ENCODE measurements around the gene DLAT. TPM values are rescaled to one million over a fixed set of nuclear protein-coding genes. Genes with fewer than 3 reads are reported as not detected.
"Not testable (repeated sequence)": the region's sequence is repeated elsewhere in the genome, so short reads cannot be mapped to it uniquely, and the experiment has no call there.

DLAT gene
- total RNA-seq, 1 donor from 2014 or later, result 16.6 TPM

DNA sequence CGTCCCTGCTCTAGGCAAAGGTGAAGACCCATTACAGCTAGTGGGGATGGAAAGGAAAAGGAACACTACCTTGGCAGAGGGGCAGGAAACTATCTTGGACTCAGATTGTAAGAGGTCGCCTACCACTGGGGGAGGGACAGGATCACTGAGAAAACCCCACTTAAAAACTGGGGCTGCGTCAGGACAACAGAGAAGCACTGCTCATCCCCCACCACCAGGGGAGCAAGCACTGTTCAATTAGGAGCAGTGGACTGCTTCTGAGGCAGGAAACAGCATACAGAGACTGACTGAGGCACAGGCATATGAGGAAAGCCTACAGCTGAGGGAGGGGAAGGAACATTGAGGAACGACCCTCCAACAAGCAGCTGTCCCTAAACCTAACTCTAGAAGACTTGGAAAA, 20.8 kb upstream of the DLAT start:
- no peak for DNase-seq (ENCODE audit: low spot score)

DNA sequence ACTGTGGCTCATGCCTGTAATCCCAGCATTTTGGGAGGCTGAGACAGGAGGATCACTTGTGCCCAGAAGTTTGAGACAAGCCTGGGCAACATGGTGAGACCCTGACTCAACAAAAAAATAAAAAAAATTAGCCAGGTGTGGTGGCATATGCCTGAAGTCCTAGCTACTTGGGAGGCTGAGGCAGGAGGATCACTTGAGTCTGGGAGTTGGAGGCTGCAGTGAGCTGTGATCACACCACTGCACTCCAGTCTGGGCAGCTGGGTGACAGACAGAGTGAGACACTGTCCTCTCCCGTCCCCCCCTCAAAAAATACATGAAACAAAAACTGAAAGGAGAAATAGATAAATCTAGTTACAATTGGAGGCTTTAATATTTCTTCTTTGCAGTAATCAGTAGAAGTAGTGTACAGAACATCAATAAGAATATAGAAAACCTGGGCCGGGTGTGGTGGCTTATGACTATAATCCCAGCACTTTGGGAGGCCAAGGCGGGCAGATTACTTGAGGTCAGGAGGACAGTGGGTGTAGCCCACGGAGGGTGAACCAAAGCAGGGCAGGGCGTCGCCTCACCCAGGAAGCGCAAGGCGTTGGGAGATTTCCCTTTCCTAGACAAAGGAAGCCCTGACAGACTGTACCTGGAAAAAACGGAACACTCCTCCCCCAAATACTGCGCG, 19.6 kb upstream of the DLAT start:
- DNase-seq (ENCODE audit: low spot score), result no peak

DNA sequence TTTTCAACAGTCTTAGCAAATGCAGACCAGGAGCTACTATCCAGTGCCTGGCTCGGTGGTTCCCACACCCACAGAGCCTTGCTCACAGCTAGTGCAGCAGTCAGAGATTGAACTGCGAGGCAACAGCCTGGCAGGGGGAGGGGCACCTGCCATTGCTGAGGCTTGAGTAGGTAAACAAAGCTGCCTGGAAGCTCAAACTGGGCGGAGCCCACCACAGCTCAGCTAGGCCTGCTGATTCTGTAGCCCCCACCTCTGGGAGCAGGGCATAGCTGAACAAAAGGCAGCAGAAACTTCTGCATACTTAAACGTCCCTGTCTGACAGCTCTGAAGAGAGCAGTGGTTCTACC, 19.1 kb upstream of the DLAT start:
- DNase-seq (ENCODE audit: low spot score), result not testable (repeated sequence)

DNA sequence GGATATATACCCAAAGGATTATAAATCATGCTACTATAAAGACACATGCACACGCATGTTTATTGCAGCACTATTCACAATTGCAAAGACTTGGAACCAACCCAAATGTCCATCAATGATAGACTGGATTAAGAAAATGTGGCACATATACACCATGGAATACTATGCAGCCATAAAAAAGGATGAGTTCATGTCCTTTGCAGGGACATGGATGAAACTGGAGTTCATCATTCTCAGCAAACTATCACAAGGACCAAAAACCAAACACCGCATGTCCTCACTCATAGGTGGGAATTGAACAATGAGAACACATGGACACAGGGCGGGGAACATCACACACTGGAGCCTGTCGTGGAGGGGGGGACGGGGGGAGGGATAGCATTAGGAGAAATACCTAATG, 13.8 kb upstream of the DLAT start:
- not testable (repeated sequence) for DNase-seq (ENCODE audit: low spot score)

DNA sequence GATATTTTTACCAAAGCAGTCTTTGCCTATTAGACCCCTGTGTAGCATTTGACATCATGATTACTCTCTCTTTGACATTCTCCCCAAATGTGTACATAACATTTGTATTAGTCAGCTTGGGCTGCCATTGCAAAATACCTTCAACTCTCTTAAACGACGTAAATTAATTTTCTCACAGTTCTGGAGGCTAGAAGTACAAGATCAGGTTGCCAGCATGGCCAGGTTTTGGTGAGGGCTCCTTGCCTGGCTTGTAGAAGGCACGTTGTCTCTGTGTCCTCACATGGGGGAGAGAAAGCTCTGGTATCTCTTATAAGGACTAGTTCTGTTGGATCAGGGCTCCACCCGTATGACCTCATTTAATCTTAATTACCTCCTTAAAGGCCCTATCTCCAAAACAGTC, 12.3 kb upstream of the DLAT start:
- DNase-seq (ENCODE audit: low spot score), result no peak

DNA sequence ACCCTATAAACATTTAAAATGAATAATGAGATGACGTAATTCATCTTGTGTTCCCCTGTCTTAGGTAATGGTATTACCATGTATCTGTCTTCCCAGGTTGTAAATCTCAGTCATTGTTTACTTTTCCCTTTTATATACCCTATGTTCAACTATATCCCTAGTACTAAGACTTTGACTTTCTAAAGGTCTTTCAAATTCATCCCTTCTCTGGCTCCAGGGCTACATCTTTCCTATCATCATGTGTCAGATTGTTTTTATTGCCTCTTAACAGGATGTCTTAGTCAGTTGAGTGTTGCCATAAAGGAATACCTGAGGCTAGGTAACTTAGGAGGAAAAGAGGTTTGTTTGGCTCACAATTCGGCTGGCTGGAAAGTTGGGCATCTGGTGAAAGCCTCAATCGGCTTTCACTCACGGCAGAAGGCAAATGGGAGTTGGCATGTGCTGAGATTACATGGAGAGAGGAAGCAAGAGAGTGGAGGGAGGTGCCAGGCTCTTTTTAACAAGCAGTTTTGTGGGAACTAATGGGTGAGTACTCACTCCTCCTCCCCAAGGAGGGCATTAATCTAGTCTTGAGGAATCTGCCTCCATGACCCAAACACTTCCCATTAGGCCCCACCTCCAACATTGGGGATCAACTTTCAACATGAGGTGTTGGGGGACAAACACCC, 11.6 kb upstream of the DLAT start:
- no peak for DNase-seq (ENCODE audit: low spot score)

DNA sequence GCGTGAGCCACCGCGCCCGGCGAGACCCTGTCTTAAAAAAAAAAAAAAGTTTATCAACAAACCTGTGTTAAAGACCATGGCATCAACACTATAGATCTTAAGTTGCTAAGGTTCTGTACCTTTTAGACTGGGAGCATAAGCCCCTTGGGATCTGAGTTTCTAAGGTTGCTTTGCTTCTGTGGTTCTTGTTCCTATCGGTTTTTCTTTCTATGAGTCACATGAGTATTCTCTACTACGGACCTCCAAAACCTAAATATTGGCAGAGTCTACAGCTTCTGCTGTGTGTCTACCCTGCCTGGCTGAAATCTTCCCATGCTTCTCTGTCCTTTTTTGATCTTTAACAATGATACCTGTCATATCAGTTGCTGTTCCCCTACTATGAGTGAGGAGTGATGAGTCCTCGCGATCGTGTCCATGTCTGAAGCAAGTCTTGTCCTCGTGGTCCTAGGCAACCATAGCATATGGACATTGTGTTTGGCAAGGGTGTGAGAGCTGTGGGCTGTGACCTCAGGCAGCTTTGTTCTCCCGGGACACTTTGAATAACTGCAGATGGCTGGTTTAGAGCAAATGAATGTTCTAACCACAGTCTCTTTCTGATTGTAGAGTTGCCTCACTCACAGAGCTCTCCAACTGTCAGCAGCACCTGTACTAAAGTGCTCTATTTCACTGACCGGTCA, 9.0 kb upstream of the DLAT start:
- DNase-seq (ENCODE audit: low spot score), result no peak

DNA sequence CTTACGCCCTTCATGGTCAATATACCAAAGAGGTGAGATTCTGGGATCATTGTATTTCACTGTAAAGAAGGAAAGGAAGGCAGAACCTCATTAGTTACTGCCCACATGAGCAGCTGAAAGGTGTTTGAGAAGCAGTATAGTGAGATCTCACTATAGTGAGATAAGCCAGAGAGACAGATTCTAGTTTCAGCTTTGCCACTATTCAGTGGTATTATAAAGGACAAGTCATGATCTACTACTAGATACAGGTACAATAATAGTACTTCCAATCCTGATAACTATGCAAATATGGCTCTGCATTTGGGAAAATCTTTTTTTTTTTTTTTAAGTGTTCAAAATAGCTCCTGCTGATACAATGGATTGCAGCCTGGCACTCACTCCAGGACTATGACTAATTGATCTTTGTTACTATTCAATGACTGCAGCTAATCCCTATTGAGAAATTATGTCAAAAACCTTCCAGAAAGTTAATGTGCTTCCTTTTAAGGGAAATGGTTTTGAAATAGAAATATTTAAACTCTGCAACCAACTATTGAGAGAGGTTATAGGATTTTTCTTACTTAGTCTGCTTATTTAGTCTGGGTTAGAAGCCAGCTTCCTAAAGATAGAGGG, 8.3 kb upstream of the DLAT start:
- no peak for DNase-seq (ENCODE audit: low spot score)

DNA sequence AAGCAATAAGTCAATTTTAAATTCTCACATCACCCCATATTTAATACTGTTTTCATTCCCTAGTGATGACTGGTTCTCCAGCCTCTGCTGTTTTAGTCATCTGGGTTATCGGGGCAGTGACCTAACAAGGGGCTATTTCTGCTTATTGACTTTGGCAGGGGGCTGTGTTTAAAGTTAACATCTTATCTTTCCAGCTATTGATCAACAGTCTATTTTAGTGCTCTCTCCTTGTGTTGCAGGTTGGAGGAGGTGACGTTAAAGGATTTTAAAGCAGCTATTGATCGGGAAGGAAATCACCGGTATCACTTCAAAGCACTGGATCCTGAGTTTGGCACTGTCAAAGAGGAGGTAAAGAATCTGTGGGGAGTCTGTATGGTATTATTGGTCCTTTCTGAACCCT, 7.7 kb upstream of the DLAT start:
- no peak for DNase-seq (ENCODE audit: low spot score)

DNA sequence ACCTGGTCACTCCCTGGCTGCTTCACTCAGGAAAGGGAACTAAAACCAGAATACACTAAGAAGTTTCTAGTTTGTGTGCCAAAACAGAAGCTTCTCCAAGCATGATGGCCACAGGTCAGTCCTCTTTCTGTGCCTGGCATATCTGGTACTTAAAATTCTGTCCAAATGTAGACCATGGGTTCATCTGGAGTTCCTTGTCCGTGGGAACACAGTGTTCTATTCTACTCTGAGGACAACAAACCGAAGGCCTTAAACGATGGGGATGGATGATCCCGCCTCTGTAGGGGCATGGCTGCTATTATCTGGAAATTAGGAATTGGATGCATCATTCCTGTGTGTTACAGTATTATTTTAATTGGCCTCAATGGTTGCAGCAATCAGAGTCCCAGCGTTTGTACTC, 6.1 kb upstream of the DLAT start:
- no peak for DNase-seq (ENCODE audit: low spot score)

DNA sequence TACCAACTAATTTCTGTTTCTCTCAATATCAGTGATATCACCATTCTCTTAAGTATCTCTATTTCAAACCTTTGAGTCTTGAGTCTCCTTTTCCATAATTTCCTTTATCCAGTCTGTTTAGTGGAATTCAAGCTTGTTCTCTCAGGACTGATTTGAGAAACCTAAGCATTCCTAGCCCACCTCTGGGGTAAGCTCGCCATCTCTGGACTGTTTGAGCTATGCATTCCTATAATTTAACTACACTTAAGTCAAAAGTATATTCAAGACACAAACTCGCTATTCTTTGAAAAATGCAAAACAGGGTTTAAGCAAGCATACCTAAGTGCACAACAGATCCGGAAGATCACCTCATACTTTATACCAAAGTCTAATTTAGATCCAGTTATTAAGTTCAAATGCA, 2.1 kb upstream of the DLAT start:
- no peak for DNase-seq (ENCODE audit: low spot score)

DNA sequence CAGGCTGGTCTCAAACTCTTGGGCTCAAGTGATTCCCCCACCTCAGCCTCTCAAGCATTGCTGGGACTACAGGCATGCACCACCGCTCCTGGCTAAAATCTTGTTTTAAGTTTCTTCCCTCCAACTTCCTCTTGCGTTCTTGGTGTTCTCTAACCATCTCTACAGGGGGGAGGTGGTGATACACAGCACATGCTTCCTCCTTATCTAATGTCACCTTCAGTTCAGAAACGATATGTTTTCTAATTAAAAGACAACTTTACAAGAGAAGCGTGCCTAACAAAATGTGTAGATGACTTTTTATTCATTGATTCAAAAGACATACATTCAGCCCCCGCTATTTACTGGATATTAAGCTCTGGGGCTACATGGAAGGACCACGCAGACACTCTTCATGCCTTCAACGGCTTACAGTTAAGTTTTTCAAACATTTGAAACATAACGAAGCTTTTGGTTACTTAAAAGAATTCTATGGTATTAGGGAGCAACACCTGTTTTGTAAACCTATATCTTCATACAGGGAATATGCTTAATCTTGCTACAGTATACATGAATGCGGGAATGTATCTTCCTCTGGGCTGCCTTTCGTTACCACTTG, 933 bp upstream of the DLAT start:
- no peak for DNase-seq (ENCODE audit: low spot score)

DNA sequence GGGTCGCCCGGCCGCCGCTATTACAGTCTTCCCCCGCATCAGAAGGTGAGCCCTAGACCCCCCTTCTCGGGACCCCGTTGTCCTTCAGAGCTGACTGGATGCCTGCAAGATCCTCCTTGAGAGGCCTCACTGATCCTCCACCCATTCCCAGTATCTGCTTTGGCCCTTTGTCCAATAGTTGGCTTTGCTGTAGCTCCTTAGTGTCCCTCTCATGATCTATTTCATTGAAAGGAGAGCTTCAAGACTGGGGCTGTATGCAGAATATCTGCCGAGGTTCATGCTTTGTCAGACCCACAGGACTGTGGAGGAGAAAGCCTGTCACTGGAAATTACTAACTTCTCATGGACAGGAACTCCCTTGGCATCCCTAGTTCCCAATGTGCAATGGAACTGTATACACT, 499 bp downstream of the DLAT start:
- DNase-seq (ENCODE audit: low spot score), result no peak

DNA sequence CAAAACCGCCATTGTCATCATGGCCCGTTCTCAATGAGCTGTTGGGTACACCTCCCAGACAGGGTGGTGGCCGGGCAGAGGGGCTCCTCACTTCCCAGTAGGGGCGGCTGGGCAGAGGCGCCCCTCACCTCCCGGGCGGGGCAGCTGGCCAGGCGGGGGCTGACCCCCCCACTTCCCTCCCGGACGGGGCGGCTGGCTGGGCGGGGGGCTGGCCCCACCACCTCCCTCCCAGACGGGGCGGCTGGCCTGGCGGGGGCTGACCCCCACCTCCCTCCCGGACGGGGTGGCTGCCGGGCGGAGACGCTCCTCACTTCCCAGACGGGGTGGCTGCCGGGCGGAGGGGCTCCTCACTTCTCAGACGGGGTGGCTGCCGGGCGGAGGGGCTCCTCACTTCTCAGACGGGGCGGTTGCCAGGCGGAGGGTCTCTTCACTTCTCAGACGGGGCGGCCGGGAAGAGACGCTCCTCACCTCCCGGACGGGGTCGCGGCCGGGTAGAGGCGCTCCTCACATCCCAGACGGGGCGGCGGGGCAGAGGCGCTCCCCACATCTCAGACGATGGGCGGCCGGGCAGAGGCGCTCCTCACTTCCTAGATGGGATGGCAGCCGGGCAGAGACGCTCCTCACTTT, 1.7 kb downstream of the DLAT start:
- DNase-seq (ENCODE audit: low spot score), result not testable (repeated sequence)

DNA sequence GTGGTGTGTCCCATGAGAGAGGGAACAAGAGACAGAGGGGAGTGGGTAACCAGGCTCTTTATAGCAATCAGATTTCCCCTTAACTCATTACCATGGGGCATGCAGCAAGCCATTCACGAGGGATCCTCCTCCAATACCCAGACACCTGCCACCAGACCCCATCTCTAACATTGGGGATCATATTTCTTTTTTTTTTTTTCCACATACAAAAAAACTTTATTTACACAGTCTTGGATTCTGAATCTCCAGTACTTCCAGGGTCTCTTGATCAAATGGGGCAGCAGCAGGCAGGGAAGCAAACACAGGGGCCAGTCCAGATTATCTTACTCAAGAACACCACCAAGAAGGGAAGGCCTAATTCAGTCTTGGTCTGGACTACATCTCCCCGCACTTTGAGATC, 4.3 kb downstream of the DLAT start:
- DNase-seq (ENCODE audit: low spot score), result no peak

DNA sequence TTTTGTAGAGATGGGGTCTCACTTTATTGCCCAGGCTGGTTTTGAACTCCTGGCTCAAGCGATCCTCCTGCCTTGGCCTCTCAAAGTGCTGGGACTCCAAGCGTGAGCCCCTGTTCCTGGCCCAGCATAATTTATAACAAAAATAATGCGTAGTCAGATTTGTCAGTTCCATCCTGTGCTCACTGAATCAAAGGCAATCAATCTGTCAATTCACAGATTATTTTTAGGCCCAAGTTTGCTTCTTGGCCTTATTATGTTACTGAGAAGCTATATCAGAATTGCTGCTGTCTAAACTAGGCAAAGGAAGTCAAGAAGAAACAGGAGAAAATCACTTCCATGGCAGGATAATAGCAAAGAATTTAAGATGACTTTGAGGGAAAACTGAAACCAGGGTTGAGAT, 8.7 kb downstream of the DLAT start:
- no peak for DNase-seq (ENCODE audit: low spot score)

DNA sequence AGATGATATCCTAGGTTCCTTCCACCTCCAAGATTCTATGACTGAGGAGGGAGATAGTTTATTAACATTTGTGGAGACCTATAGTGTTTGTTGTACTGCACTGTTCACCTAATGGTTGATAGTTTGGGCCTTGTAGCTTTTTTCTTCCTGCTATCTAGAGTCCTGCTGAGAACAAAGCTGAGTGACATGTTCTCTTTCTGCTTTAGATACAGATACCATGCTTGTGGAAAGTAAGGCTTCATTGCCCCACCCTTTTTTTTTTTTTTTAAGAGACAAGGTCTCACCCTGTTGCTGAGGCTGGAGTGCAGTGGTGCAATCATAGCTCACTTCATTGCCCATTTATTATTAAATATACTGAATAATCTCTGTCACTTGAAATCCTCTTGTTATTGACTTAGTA, 12.3 kb downstream of the DLAT start:
- no peak for DNase-seq (ENCODE audit: low spot score)

DNA sequence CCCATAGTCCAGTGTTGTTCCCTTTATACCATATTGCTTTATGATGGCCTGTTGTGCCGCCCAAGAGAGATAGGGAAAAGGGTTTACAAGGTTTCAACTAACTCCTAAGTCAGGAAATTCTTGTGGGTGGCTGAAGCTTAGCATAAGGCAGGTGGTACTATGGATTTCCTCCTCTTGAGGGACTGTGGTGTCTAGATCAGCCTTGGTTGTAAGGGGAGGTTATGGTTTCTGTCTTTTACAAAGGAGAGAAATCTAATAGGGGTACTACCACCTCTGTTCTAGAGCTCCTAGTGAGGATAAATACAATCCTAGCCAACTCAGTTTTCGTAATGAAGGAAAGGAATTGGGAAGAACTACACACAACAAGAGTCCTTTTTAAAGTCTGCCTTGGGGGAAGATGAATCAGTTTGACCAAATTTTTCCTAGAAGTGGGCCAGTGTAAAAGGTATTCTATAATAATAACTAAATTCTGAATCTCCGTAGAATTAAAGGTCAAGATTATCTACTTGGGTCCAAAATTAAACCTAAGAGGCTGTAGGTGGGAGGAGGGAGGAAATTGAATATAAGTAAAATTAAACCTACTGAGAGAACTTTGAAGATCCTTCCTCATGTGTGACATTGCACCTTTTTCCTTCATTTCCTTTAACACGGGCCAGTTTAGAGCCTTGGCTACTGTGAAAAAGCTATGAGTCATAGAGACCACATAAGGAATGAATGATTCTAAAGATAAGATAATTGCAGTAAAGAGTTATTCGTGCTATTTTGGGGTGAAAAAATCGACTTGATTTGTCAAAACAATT, 17.2 kb downstream of the DLAT start:
- DNase-seq (ENCODE audit: low spot score), result no peak

DNA sequence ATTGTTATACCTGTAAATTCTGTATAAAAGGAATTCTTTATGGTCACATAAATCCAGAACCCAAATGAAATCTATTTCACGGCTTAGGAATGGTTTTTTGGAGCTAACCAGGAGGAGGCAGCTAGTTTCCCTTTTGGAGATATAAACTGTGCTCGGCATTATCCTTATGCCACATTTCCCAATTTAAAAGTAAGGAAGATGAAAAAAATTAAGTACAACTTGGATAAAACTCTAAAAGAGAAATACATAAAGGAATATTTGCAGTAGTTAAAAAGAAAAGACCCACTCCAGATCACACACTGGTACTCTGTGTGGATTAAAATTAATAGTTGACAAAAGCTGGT, 17.7 kb downstream of the DLAT start:
- no peak for DNase-seq (ENCODE audit: low spot score)

DNA sequence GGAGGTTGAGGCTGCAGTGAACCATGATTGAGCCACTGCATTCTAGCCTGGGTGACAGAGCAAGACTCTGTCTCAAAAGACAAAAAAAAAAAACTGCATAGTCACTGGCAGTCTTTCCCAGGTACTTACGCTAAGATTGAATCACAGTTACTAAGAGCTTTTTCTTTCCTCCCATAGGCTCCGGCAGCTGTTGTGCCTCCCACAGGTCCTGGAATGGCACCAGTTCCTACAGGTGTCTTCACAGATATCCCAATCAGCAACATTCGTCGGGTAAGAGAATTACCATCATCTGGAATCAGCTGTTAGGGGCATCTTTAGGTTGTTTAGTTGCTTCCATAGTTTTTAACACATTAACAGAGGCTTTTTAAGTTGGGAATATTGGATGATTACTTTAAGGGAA, 19.8 kb downstream of the DLAT start:
- DNase-seq (ENCODE audit: low spot score), result no peak

DNA sequence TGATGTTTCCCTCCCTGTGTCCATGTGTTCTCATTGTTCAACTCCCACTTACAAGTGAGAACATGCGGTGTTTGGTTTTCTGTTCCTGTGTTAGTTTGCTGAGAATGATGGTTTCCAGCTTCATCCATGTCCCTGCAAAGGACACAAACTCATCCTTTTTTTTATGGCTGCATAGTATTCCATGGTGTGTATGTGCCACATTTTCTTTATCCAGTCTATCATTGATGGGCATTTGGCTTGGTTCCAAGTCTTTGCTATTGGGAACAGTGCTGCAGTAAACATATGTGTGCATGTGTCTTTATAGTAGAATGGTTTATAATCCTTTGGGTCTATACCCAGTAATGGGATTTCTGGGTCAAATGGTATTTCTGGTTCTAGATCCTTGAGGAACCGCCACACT, 21.4 kb downstream of the DLAT start:
- not testable (repeated sequence) for DNase-seq (ENCODE audit: low spot score)

All from umbilical cord (tissue), 2 donors.